Activated gamma-delta T cell (primary cell): Measurements from ENCODE around the gene PCGF3.
"Not testable (repeated sequence)": the region's sequence is repeated elsewhere in the genome, so short reads cannot be mapped to it uniquely, and the experiment has no call there.

Experiments used
- DNase-seq: peaks from one replicate; lab custom pipeline; 2025; lab: John Stamatoyannopoulos, UW

Gene PCGF3

GRCh38 chr4:704198-704891 lies 1.3 kb upstream of the PCGF3 start:
- peak; percentile 18 for DNase-seq

- DNase-seq = no peak
These were observed 708 bp upstream of the PCGF3 start for GRCh38 chr4:704971-705277.

- DNase-seq = not testable (repeated sequence)
These were observed 526 bp downstream of the PCGF3 start for GRCh38 chr4:706083-706633.

GRCh38 chr4:706834-707598 lies 1.4 kb downstream of the PCGF3 start:
- no peak for DNase-seq

- DNase-seq = no peak
These were observed 2.4 kb downstream of the PCGF3 start for GRCh38 chr4:707929-708630.

GRCh38 chr4:708631-708933 lies 3.0 kb downstream of the PCGF3 start:
- DNase-seq = no peak

GRCh38 chr4:709348-709747 lies 3.7 kb downstream of the PCGF3 start:
- DNase-seq = no peak

- no peak for DNase-seq
These were observed 4.5 kb downstream of the PCGF3 start for GRCh38 chr4:710116-710515.

- DNase-seq = no peak
These were observed 5.3 kb downstream of the PCGF3 start for GRCh38 chr4:710916-711315.

- DNase-seq = no peak
These were observed 6.5 kb downstream of the PCGF3 start for GRCh38 chr4:712093-712492.

GRCh38 chr4:712916-713632 lies 7.4 kb downstream of the PCGF3 start:
- no peak for DNase-seq

- DNase-seq = no peak
These were observed 8.5 kb downstream of the PCGF3 start for GRCh38 chr4:714087-714486.

GRCh38 chr4:717601-718320 lies 12.1 kb downstream of the PCGF3 start:
- DNase-seq = no peak

- no peak for DNase-seq
These were observed 12.8 kb downstream of the PCGF3 start for GRCh38 chr4:718460-718859.

GRCh38 chr4:720111-720860 lies 14.7 kb downstream of the PCGF3 start:
- no peak for DNase-seq

GRCh38 chr4:721261-722168 lies 15.9 kb downstream of the PCGF3 start:
- no peak for DNase-seq

GRCh38 chr4:722169-722725 lies 16.6 kb downstream of the PCGF3 start:
- DNase-seq = no peak

- no peak for DNase-seq
These were observed 17.3 kb downstream of the PCGF3 start for GRCh38 chr4:722851-723360.
